SK-N-SH (cell line): ENCODE data around the gene SLC13A2. TPM values are rescaled to one million over a fixed set of nuclear protein-coding genes. Genes with fewer than 3 reads are reported as not detected.

Experiments used
- CTCF ChIA-PET: fragments of 300-600, 350-600 bp; formaldehyde crosslinking; extraction: SDS; loops from one replicate; lab custom pipeline; 2021; lab: Yijun Ruan, JAX
- POLR2A ChIA-PET: fragments of 350-600 bp; sonication (Branson Sonifier 250); formaldehyde crosslinking; extraction: SDS; loops from one replicate; lab custom pipeline; 2020; ENCODE audit warnings: antibody characterized with exemption, inconsistent platforms; lab: Yijun Ruan, JAX
- DNase-seq: peaks from one replicate; pipeline ENCODE4 v3.0.0; 2012
- H2AFZ ChIP-seq: fragments of 200-600 bp; sonication (generic); 2 replicates; pipeline ENCODE4 v1.8.1; 2016; ENCODE audit warnings: antibody characterized with exemption, mild to moderate bottlenecking, low read depth
- H3F3A ChIP-seq: fragments of 200-600 bp; sonication (generic); replicated peaks from 2 replicates; pipeline ENCODE3; 2016; ENCODE audit warnings: antibody characterized with exemption, mild to moderate bottlenecking; ENCODE audit not compliant: insufficient read depth
- H3K27ac ChIP-seq, 2 experiments: fragments of 200-500 bp in 1 of 2; fragments of 200-600 bp in 1 of 2; sonication (Bioruptor generic) in 1 of 2; sonication (generic), shearing (Covaris generic) in 1 of 2; 2 replicates each; pipeline versions ENCODE4 v1.5.1 to v1.6.1; 2014 to 2016; ENCODE audit warnings: low read depth in 2 of 2, inconsistent platforms in 1 of 2, low read length in 1 of 2, mild to moderate bottlenecking in 1 of 2, mixed read lengths in 1 of 2
- H3K27me3 ChIP-seq: fragments of 200-600 bp; sonication (generic), shearing (Covaris generic); 2 replicates; pipeline ENCODE4 v1.6.1; 2016; ENCODE audit warnings: mixed run types; ENCODE audit not compliant: insufficient read depth
- H3K36me3 ChIP-seq, 2 experiments: fragments of 200-500 bp in 1 of 2; fragments of 200-600 bp in 1 of 2; sonication (Bioruptor generic) in 1 of 2; sonication (generic) in 1 of 2; replicated peaks in 1 of 2; 2 replicates each; pipeline versions ENCODE3 to v1.5.1; 2014 to 2016; ENCODE audit warnings: low read length in 1 of 2, mild to moderate bottlenecking in 1 of 2; ENCODE audit not compliant: insufficient read depth in 2 of 2, control insufficient read depth in 1 of 2
- H3K4me1 ChIP-seq, 2 experiments: fragments of 200-500 bp in 1 of 2; fragments of 200-600 bp in 1 of 2; sonication (Bioruptor generic) in 1 of 2; sonication (generic), shearing (Covaris generic) in 1 of 2; 2 replicates each; pipeline versions ENCODE4 v1.5.1 to v1.6.1; 2014 to 2016; ENCODE audit warnings: low read depth in 1 of 2, low read length in 1 of 2, mixed run types in 1 of 2; ENCODE audit not compliant: insufficient read depth in 2 of 2, control insufficient read depth in 1 of 2
- H3K4me2 ChIP-seq: fragments of 200-600 bp; sonication (generic), shearing (Covaris generic); 2 replicates; pipeline ENCODE4 v1.6.1; 2017; ENCODE audit warnings: mixed run types
- H3K4me3 ChIP-seq, 2 experiments: fragments of 200-500 bp in 1 of 2; fragments of 200-600 bp in 1 of 2; sonication (Bioruptor generic) in 1 of 2; sonication (generic), shearing (Covaris generic) in 1 of 2; 2 replicates each; pipeline versions ENCODE4 v1.5.1 to v1.8.1; 2014 to 2016; ENCODE audit warnings: low read depth in 2 of 2, inconsistent platforms in 1 of 2, low read length in 1 of 2, mild to moderate bottlenecking in 1 of 2, mixed read lengths in 1 of 2, moderate library complexity in 1 of 2
- H3K79me2 ChIP-seq: fragments of 200-600 bp; sonication (generic); 2 replicates; pipeline ENCODE4 v1.8.1; 2017; ENCODE audit warnings: mild to moderate bottlenecking; ENCODE audit not compliant: insufficient read depth
- H3K9ac ChIP-seq: fragments of 200-600 bp; sonication (generic); 2 replicates; pipeline ENCODE4 v1.6.1; 2017; ENCODE audit warnings: mixed run types
- H3K9me2 ChIP-seq: fragments of 200-600 bp; sonication (generic); 2 replicates; pipeline ENCODE4 v1.6.1; 2017; ENCODE audit warnings: mixed run types
- H3K9me3 ChIP-seq: fragments of 200-600 bp; sonication (generic); 2 replicates; pipeline ENCODE4 v1.6.1; 2017; ENCODE audit warnings: mixed run types, mild to moderate bottlenecking, moderate library complexity
- H4K20me1 ChIP-seq: fragments of 200-600 bp; sonication (generic); 2 replicates; pipeline ENCODE4 v1.6.1; 2017; ENCODE audit warnings: mild to moderate bottlenecking, mixed run types; ENCODE audit not compliant: insufficient read depth
- CHD2 ChIP-seq: fragments of 150-350 bp; IDR thresholded peaks from 2 replicates; pipeline ENCODE4 v1.6.1; 2018; ENCODE audit warnings: low read length; ENCODE audit not compliant: partially characterized antibody
- CTCF ChIP-seq: fragments of 200-600 bp; sonication (generic); IDR thresholded peaks from 2 replicates; pipeline ENCODE4 v1.6.1; 2017; ENCODE audit warnings: antibody characterized with exemption, mild to moderate bottlenecking, moderate library complexity
- ELF1 ChIP-seq: IDR thresholded peaks from 2 replicates; pipeline ENCODE4 v1.4.0; 2012
- GABPA ChIP-seq: IDR thresholded peaks from 2 replicates; pipeline ENCODE4 v1.4.0; 2012; ENCODE audit warnings: low read depth, mild to moderate bottlenecking
- MXI1 ChIP-seq: IDR thresholded peaks from 2 replicates; pipeline ENCODE4 v1.6.1; 2012; ENCODE audit warnings: mild to moderate bottlenecking, low read depth, low read length, improper control_type of control experiment
- RAD21 ChIP-seq: IDR thresholded peaks from 2 replicates; pipeline ENCODE4 v1.6.1; 2012; ENCODE audit warnings: mild to moderate bottlenecking, low read length
- USF1 ChIP-seq: IDR thresholded peaks from 2 replicates; pipeline ENCODE4 v1.4.0; 2012; ENCODE audit warnings: low read depth, borderline replicate concordance
- USF2 ChIP-seq: fragments of 150-350 bp; IDR thresholded peaks from 2 replicates; pipeline ENCODE4 v1.6.1; 2017; ENCODE audit warnings: antibody characterized with exemption, low read length, low read depth, borderline replicate concordance
- YY1 ChIP-seq: IDR thresholded peaks from 2 replicates; pipeline ENCODE4 v1.4.0; 2012; ENCODE audit warnings: low read depth, mild to moderate bottlenecking
- WGBS: methylation state at CpG from one replicate; pipeline ENCODE4 v1.1.6; 2017; ENCODE audit warnings: low lambda C conversion rate; 5-methylcytosine and 5-hydroxymethylcytosine counted together
- polyA plus RNA-seq, 3 experiments: library from polyadenylated mRNA; depleted of rRNA; stranded (reverse); fragments of >200 nt; gene quantifications; 2 replicates each; pipeline ENCODE4 v1.2.3, GENCODE V29; 2012

SLC13A2 gene
- polyA plus RNA-seq, 1 of the 3 experiments (the other 2 are of a cell fraction): not detected

GRCh38 chr17:28425206-28425605 lies 48.2 kb upstream of the SLC13A2 start:
- Histone ChIP-seq H3K36me3 (no peaks in the 10 kb centered on the region), H3K27ac (no peak overlapping the region), H4K20me1 (no peaks in the 10 kb centered on the region), H3K4me1 (no peaks in the 10 kb centered on the region), H3K79me2 (no peaks in the 10 kb centered on the region), H3K4me3 (no peak overlapping the region), H3K9ac (no peak overlapping the region), H3K4me2 (no peak overlapping the region), H3K9me2 (no peaks in the 10 kb centered on the region), H2AFZ (no peak overlapping the region), H3K27me3 (no peaks in the 10 kb centered on the region; the same call in 1 of the 2 replicates), H3F3A (no peaks in the 10 kb centered on the region)
- no peak for DNase-seq
- CTCF ChIA-PET: interaction anchor here (1.2 kb wide), 1 partner anchor 23 kb away, joined by 3 read pairs; no protein-coding TSS in a partner anchor
- WGBS: 56% methylated on average over 10 of the region's 13 CpGs
- no peak for TF ChIP-seq GABPA
- no peak for TF ChIP-seq MXI1
- TF ChIP-seq USF2: no peak
- TF ChIP-seq, all 33 proteins: peak for 0
- no peaks in the 10 kb centered on the region for H3K9me3 ChIP-seq
- POLR2A ChIA-PET: no interaction called here

- CTCF ChIA-PET: interaction anchor here (2.0 kb wide), 1 partner anchor 9 kb away, joined by 13 read pairs; no protein-coding TSS in a partner anchor
- Histone ChIP-seq H3K27ac (no peak overlapping the region), H3K9me2 (no peaks in the 10 kb centered on the region), H2AFZ (no peak overlapping the region), H3K79me2 (no peaks in the 10 kb centered on the region), H3K4me2 (no peak overlapping the region), H3K9me3 (no peaks in the 10 kb centered on the region), H3K4me1 (no peaks in the 10 kb centered on the region)
- no peak for TF ChIP-seq CHD2
- TF ChIP-seq CTCF: peak; percentile 42; the same call in 1 of the 2 replicates
- TF ChIP-seq RAD21: no peak
- no peak for TF ChIP-seq USF1
- no peak for TF ChIP-seq YY1
- TF ChIP-seq ELF1: no peak
- TF ChIP-seq, all 33 proteins: peak for 1
- 72% methylated on average over 8 of the region's 9 CpGs for WGBS
- Histone ChIP-seq H3F3A (no peaks in the 10 kb centered on the region), H3K4me3 (no peak overlapping the region), H4K20me1 (no peaks in the 10 kb centered on the region), H3K36me3 (no peaks in the 10 kb centered on the region), H3K9ac (no peak overlapping the region), H3K27me3 (no peaks in the 10 kb centered on the region; the same call in 1 of the 2 replicates)
- DNase-seq: peak; percentile 40
- POLR2A ChIA-PET: no interaction called here
These were observed 47.3 kb upstream of the SLC13A2 start for GRCh38 chr17:28426081-28426519.
